NCI-H526 treated with DMSO at 0.1 percent for 48 hours (cell line): ENCODE results near the gene NFS1.
"Not testable (repeated sequence)": the region's sequence is repeated elsewhere in the genome, so short reads cannot be mapped to it uniquely, and the experiment has no call there.

Experiments
- DNase-seq: peaks from one replicate; lab custom pipeline; 2025; lab: John Stamatoyannopoulos, UW

The NFS1 gene

DNA sequence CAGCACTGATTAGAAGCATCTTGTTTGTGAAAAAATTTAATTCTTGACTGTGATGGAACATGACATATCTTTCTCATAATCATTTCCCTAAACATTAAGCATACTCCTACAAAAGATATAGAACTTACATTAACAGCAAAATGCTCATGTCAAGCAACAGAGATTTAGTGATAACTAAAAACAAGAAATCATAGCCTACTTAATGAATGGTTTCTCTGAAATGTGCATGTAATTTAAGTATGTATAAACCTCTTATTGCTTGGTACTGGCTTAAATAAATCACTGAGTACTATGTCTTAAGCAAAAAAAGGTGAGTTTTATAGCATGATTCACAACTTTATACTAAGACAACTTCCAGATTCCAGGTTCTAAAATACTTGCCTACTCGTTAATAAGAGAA lies 9.3 kb upstream of the NFS1 start:
- DNase-seq: no peak

DNA sequence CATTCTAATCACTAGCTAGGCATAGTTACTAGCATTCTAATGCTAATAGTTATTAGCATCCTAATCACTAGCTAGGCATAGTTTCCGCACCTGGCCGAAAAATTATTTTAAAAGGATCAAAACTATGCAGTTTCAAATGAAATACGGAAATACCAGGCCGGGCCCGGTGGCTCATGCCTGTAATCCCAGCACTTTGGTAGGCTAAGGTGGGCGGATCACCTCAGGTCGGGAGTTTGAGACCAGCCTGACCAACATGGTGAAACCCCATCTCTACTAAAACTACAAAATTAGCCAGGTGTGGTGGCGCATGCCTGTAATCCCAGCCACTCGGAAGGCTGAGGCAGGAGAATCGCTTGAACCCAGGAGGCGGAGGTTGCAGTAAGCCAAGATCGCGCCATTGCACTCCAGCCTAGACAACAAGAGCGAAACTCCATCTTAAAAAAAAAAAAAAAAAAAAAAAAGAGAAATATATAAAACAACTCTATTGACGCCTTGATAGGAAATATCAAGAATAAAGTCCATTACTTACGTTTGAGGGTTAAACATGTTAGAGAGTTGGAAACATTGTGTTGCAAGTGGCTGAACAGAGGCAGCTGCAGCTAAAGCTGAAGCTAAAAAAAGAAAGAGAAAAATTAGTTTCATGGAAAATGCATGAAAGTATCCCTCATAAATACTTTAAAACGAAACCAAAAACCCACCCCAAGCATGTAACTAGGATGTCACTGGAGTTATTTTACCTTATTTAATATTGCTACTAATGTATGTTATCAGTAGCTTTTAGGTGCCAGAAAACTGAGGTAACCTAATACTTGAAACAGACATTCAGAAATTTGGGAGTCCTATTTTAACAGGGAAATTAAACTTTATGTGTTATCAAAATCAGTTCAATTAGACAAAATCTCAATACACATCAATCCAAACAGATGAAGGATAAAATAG lies 7.7 kb upstream of the NFS1 start:
- DNase-seq: not testable (repeated sequence)

DNA sequence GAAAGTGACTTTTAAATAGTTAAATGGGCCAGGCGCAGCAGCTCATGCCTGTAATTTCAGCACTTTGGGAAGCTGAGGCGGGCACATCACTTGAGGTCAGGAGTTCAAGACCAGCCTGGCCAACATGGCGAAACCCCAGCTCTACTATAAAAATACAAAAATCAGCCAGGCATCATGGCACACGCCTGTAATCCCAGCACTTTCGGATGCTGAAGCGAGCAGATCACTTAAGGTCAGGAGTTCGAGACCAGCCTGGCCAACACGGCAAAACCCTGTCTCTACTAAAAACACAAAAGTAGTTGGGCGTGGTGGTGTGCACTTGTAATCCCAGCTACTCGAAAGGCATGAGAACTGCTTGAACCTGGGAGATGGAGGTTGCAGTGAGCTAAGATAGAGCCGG lies 6.7 kb upstream of the NFS1 start:
- DNase-seq: not testable (repeated sequence)

DNA sequence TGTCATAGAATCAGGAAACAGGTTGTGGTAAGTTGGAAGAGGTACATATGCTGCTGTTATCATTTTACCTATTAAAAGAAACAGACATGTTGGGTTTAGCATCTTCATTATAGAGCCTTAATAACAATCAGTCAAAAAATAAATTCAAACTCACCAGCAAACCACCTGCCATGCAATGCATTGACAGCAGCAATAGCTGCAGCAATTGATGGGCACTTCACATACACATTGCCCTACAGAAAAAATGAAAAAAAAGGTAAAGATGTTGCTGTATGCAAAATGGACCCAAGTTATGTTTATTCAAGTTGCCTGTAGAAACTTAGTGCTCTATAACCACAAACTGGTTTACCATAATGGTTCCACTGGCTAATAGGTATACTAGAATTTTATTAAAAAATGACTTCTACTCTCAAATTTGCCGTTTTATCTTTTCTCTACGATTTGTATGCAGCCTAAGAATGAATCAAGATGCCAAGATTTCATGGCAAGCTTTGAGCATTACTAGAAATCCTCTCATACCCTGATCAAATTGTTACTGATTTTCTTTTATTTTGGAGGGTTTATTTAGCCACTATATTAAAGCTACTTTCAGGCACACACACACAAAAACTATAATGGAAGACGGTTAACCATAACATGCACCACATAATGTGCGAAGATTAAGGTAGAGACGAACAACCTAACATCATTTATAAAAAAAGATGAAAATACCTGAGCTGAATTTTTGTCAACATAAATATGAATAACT lies 5.5 kb upstream of the NFS1 start:
- no peak for DNase-seq

DNA sequence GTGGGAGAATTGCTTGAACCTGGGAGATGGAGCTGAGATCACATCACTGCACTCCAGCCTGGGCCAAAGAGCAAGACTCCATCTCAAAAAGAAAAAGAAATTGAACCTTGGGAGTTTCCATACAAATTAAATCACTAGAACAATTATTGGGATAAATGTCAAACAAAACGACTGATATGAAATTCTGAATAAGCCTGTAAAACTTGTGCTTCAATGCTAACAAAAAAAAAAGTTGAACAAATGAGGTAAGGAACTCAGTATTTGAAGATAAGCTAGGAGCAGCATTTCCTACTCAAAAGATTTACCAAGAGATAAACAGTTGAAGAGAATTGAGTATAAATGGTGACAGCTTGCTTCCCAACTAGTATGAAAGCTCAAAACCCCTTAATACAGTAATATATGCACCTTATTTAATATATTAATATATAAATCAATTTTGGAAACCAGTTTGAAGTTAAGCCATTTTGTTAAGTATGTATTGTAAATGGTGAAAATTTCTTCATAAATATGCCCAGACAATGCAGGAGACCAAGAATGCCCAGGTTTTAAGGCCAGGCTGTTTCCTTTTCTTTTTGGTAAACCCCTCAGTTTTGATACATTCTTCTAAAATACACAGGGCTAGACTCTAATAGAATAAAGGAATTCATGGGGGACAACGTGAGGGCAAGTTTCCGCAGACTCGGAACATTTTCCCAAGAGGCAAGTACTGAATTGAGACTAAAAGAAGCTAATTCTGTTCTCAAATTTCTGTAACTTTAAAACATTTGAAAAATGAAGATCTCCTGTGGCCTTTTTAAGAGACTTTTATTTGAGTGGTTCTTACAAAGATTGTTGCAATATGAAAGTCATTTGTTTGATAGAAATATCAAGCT lies 3.9 kb upstream of the NFS1 start:
- DNase-seq: no peak

DNA sequence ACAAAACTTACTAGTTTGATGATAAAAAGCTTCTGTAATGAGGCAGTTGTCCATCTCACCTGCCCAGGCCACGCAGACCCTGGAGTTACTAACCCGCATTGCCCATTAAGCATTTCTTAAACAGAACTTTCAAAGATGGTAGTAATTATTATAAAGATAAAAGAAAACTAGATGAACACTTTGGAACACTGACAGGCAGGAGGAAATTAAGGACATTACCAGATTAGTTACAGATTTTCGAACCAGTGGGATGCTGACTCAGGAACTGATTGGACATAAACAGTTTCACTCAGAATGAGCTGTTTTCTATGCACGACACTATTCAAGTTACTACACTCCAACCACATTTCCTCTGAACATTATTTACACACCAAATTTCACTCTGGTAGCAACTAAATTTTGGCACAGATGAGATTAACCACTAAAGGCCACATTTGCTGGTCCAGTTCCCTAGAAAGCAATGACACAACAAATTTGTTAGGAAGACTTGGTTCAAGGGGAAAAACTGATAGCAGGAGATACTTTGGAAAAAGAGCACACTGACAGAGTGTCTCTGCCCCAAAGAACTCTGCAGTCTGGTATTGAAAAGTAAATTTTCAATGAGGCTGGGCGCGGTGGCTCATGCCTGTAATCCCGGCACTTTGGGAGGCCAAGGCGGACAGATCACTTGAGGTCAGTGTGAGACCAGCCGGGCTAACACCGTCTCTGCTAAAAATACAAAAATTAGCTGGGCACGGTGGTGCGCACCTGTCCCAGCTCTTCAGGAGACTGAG lies 3.1 kb upstream of the NFS1 start:
- no peak for DNase-seq

DNA sequence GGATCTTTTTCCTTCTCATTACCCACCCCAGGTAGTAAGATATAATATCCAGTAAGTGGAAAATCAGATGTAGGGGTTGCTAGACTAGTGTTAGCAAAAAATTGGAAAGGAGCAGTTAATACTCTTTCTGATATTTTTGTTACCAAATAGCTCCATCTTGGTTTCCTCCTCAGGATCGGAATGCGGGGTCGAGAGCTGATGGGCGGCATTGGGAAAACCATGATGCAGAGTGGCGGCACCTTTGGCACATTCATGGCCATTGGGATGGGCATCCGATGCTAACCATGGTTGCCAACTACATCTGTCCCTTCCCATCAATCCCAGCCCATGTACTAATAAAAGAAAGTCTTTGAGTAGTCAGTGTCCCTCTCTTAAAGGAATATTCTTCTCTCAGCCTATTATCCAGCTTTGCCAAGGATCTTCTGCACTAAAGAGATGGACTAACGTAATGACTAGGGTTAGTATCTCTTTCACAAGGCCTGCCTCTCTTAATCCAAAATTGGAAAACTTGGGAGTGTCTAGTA lies 1.5 kb upstream of the NFS1 start:
- no peak for DNase-seq

DNA sequence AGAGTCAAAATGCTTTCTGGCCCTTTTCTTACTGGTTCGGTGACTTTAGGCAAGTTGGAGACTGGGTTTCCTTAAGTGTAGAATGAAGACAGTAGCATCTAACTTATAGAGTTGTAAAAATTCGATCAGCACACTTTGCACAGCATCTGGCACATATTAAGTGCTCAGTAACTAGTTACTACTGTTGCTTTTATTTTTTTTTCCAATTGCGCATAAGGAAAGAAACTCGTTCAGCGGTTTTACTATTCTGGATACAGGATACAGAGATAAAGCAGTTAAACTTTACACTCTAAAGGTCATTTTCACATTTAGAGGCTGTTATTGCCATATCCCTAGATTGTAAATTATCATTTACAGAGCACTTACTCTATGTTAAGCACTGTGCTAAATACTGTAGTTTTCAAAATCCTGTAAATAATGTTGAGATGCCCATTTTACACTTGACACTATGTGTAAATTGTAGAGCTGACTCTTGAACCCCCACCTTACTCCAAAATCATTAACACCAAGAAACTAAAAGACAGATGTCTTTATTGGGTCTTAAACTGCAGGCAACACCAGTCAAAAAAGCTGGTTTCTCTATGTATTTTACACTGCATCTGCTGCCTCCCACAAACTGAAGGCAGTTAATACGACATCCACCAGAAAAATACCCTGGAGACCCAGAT lies 939 bp upstream of the NFS1 start:
- DNase-seq: no peak

DNA sequence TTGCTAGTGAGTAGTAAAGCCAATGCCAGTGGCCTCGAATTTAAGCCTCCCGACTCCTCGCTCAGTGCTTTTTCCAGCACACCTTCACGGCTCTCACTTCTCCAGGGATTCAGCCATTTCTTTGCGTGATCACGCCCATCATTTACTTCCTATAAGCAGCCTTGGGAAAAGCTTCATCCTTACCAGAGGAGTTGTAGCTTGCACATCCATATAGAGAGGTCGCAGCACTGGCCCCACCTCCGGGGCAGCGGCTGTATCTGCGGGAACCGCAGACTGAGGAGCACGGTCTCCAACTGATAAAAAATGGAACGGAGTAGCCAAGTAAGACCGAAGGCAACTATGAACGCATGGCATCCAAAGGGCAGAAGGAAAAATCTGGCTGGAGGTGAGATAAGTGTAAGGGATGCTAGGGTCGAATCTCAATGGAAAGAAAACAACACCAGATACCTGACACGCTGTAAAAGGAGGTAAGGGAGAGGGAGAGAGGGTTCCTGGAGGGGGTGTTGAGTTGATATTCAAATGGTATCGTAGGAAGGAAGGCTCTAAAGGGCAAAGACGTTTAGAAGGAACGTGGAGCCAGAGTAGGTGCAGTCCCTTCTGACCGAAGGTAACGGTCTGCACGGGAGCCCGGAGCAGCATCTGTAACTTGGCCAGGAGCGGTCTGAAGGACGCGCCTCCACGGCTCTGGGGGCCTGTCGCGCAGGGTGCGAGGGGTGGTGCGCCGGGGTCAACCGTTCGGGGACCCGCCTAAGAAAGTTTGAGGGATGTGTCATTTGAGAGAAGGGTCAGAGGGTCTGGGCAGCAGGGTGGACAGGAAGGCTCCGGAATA lies 640 bp downstream of the NFS1 start:
- no peak for DNase-seq

DNA sequence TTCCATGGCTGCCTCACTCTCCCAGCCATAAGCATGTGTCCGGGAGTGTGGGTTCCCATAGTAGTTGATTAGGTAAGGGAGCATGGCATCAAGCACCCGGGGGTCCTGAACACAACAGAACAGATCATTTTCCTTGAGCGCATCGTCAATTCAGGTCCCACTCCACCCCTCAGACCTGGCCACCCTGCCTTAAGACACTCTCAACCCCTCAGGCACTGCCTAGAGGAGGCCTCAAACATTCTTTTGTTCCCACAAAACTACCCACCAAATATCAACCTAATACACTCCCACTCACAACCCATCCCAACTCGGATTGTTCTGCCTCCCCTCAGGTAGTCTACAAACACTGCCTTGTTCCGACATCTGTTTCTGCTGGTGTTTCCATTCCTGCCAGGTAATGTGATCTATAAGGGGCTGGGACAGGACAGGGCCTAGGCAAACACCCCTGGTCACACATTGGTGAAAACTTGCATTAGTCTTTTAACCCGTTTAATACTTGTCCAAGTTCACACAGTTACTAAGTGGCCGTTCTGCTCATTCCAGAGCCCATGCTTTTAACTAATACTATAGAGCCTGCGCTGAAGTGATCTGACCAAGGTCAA lies 1.4 kb downstream of the NFS1 start:
- DNase-seq: no peak

DNA sequence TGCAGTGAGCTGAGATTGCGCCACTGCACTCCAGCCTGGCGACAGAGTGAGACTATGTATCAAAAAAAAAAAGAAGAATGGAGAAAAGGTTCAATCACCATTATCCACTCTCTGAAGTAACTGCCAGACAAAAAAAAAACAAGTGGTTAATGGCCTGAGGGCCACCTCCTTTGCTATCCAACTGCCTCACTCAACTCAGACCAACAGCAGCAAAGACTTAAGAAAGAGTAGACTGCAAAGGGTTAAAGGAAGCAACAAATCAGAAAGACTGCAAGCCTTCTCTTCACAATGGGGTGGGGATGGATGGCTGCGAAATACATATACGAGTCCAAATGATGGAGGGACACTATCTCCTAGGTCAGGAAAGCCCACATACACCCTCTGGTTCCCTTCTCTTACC lies 3.2 kb downstream of the NFS1 start:
- no peak for DNase-seq

DNA sequence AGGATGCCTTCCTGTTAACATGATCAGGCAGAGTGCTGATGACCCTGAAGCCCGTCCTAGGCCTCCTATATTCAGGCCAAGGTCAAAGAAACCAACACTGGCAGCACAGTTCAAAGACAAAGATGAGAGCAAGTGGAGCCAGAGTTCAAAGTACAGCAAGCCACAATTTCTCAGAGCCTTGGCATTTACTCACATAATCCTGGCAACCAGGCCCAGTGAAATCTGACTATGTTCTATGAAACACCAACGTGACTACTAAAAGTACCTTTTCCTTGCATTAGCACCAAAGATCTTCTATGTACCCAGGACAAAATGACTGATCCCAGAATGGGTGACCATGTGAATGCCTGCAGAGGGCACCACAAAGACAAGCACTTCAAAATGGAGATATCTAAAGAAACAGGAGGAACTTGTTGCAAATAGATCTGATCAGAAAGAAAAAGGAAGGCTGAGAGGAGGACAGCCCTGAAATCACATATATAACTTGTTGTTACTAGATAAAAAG lies 3.9 kb downstream of the NFS1 start:
- DNase-seq: no peak

DNA sequence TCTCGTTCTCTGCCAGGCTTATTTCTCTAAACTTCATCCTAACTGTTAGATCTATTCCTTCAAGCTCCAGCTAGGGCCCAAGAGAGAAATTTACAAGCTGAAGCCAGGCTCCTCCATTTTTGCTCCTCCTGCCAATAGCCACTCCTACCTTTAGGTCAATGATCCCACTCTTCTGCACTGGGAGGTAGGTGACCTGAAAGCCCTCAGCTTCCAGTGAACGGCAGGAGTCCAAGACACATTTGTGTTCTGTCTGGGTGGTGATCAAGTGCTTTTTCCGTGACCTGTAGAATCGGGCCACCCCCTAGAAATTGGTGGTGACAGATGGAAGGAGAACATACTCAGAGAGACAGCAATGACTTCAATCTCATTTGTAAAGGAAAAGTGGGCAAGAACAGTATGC lies 8.9 kb downstream of the NFS1 start:
- no peak for DNase-seq

DNA sequence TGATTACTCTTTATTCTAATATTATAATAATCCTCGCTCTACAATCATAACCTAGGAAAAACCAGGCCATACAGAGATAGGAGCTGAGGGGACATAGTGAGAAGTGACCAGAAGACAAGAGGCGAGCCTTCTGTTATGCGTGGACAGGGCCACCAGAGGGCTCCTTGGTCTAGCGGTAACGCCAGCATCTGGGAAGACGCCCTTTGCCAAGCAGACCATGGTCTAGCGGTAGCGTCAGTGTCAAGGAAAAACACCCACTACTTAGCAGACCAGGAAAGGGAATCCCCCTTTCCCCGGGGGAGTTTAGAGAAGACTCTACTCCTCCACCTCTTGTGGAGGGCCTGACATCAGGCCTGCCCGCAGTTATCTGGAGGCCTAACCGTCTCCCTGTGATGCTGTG lies 12.3 kb downstream of the NFS1 start:
- DNase-seq: not testable (repeated sequence)

DNA sequence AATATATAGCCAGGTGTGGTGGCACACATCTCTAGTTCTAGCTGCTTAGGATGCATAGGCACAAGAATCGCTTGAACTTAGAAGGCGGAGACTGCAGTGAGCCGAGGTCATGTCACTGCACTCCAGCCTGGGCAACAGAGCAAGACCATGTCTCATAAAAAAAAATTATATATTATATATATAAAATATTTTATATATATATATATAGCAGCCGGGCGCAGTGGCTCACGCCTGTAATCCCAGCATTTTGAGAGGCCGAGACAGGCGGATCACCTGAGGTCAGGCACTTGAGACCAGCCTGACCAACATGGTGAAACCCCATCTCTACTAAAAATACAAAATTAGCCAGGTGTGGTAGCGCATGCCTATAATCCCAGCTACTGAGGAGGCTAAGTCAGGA lies 13.8 kb downstream of the NFS1 start:
- not testable (repeated sequence) for DNase-seq

DNA sequence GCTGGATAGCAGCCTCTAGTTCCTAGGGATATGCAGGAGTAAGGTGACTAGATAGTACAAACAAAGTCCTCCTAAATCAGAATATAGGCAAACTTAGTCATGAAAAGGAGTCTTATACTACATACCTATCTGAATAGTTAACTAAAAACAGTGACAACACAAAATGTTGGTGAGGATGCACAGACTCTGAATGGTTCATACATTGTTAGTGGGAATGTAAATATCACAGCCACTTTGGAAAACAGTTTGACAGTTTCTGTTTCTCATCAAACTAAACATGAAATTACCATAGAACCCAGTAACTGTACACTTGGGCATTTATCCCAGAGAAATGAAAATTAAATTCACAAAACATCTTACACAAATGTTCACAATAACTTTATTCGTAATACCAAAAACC lies 17.2 kb downstream of the NFS1 start:
- DNase-seq: no peak

DNA sequence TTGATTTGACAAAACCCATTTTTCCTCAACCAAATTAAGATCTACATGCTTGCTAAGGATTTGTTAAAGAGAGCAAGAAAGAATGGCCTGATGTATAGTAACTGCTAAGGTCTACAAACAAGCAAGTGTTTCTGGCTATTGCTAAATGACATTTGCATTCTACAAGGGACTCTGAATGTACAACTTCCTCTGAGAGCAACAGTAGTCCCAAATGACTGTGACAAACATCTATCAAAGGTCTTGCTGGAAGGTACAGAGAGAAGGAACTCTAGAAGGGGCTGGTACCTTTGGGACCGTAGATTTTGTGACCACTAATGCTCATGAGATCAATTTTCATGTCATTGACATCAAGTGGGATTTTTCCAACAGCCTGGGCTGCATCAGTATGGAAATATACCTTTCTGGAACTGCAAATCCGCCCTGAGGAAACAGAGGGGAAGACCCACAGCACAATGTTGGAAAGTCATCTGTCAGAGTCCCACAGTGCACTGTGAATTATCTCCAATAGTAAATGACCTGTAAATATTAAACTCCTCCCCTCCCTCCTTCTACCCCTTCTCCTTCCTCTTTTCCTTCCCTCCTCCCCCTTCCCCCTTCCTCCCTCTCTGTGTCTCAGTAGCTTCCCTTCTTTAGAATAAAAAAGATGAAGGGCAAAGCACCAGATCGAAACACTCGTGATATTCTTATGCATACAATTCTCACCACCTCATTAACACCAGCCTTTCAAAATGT lies 18.5 kb downstream of the NFS1 start:
- no peak for DNase-seq

DNA sequence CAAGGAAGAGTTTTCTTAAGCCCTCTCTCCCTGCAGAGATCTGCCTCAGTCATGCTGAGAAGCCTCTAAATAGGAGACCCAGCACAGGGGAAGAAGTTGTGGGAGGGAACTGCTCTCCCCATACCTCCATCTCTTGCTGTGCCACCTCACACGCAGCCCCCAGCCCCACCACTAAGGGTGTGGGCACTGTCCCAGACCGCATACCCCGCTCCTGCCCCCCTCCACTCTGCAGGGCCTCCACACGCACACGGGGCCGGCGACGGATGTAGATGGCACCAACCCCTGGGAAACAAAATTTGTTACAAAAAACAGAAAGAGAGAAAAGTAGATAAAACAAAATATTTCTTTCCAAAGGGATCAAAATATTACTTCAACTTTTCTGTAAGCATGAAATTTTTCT lies 24.2 kb downstream of the NFS1 start:
- DNase-seq: no peak

DNA sequence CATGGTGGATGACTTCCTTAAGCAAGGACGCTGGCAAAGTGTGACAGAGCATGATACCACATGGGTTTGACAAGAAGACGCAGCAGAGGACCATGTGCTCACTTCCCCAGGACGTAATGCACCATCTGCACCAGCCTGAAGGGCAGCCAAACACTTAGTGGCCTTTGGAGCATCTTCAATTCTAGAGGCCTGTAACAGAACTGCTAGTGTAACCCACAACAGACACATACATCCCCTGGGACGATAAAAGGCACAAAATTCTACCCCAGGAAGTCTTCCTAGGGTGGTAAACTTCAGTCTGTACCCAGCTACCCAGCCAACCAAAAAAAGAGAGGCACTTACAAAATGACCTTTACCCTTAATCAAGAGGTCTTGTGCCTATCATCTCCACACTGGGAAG lies 25.3 kb downstream of the NFS1 start:
- DNase-seq: no peak
